NCI-H345 treated with DMSO at 0.1 percent for 48 hours (cell line): ENCODE measurements around the gene PAK6.

Source experiments
- DNase-seq: peaks from one replicate; lab custom pipeline; 2025; ENCODE audit not compliant: unreplicated experiment; lab: John Stamatoyannopoulos, UW

PAK6 gene

GRCh38 chr15:40241269-40242212, 2.7 kb downstream of the PAK6 start:
- DNase-seq = no peak

GRCh38 chr15:40242213-40242599, 3.3 kb downstream of the PAK6 start:
- no peak for DNase-seq

DNA sequence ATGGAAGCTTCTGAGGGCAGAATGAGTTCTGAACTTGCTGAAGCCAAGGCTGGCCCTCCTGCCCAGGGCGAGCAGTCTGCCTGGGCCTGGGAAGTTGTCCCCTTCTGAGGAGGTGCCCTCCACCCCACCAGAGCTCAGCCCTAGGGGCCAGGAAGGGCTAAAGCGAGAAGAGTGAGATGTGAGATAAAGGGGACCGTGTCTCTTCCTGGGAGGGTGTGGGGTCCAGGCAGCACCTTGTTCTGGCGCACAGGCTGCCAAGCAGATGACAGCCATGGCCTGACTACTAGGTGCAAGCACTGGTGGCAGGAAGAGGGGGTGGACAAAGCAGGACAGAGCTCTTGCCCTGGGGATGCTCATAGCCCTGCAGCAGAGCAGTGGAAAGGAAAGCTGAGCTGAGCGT, 3.7 kb downstream of the PAK6 start:
- no peak for DNase-seq

- no peak for DNase-seq
These were observed 4.4 kb downstream of the PAK6 start for GRCh38 chr15:40243126-40243810.

GRCh38 chr15:40244961-40245523, 6.2 kb downstream of the PAK6 start:
- no peak for DNase-seq

- DNase-seq = no peak
These were observed 7.0 kb downstream of the PAK6 start for GRCh38 chr15:40245666-40246450.

GRCh38 chr15:40246496-40247280, 7.8 kb downstream of the PAK6 start:
- no peak for DNase-seq

- DNase-seq = no peak
These were observed 8.6 kb downstream of the PAK6 start for GRCh38 chr15:40247406-40247971.

DNA sequence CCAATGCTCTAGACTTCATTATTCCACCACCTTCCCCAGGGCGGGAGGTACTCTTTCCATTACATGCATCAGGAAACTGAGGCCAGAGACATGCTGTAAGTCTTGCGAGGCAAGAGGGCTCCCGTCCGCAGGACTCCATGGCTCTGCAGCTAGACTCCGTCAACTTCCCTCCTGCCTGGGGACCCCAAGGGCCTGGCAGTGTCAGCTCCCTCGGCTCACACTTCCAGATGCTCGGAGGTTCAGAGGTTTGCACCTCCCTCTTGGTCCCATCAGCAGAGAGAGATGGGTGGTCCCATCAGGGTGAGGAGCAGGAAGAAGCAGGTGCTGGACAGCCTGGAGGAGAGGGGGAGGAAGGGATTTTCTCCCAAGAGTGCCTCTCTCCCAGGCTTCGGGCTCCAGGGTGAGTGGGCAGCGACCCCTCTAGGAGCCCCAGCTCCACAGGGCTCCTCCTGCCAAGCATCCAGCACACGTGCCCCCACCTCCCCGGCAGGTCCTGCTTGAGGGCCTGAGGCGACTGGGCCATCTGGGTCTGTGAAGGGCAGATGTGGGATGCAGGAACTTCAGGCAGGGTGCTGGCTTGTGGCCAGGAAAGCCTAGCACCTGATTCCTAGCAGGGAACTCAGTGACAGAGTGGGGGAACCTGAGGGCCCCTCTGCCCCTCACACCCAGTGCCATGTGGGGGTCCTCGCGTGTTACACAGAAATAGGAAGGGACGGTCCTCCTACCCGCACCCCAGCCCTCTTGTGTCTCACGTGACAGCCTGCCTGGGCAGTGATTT, 9.3 kb downstream of the PAK6 start:
- DNase-seq = no peak

- no peak for DNase-seq
These were observed 10.8 kb downstream of the PAK6 start for GRCh38 chr15:40249477-40250303.

GRCh38 chr15:40250304-40250656, 11.4 kb downstream of the PAK6 start:
- DNase-seq = no peak

- DNase-seq = no peak
These were observed 12.1 kb downstream of the PAK6 start for GRCh38 chr15:40250771-40251483.

- no peak for DNase-seq
These were observed 12.8 kb downstream of the PAK6 start for GRCh38 chr15:40251486-40252140.

DNA sequence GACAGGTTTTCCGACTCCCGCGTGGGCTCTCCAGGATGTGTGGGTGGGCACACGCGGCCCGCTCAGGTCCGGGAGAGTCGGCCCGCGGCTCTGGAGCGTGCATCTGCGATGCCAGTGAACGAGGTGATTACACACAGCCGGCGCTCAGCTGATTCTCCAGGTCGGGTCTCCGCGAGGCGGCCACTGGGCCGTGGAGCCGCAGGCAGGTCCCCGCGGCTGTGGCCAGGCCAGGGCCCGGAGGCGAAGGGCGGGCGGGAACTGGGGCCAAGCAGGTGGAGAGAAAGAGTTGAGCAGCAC, 13.2 kb downstream of the PAK6 start:
- DNase-seq = no peak

GRCh38 chr15:40252438-40253166, 13.7 kb downstream of the PAK6 start:
- DNase-seq = no peak

GRCh38 chr15:40253167-40253790, 14.4 kb downstream of the PAK6 start:
- DNase-seq = no peak
